Stimulated activated CD4-positive, alpha-beta T cell treated with anti-CD3 and anti-CD28 coated beads, Interleukin-1b, Interleukin-23, amount 100 ng/mL, for 1 hour (primary cell): ENCODE results near the gene RESP18.

Experiments used
- DNase-seq, 2 donors: peaks; one replicate each; pipeline ENCODE4 v3.0.0-alpha.2; 2020; ENCODE audit warnings: low read depth in 2 of 2

RESP18 gene

DNA sequence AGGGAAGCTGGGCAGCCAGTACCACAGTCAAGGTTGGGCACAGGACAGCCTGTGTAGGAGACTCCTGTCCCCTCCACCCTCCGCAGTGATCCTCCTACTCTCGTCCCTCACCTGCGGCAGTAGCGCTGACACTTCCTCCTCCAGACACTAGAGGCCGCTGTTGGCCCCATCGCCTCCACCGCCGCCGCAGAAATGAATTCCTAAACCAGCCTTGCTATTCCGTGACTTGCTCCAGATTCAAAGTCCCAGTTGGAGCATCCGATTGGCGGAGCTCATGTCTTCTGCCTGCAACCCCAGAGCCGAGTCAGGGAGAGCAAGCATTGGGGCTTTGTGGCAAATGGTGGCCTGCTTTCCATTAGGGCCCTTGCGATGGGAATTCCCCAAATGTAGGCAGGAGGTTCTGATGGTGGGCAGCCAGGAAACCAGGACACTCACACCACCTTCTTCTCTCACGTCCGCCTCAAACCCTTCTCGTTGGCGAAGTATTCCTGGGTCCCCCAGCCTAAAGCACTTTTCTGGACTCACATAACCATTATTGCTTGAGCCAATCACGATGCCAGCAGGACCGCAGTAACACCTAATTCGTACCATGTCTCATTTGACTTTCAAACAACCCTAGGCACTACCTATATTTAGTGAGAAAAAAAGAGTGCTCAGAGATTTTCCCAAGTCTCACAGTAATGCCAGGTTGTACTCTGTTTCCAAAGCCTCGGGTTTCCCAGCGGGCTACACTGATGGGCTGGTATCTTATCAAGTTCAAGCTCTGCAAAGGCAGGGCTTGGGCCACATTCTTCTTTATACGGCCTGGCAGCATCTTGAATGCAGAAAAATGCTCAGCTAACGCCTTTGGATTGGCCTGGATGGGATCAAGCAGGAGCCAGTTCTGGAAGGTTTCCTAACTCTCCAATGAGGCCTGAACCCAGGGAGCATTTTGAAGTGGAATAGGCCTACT, 54.6 kb downstream of the RESP18 start:
- DNase-seq: peak; percentile 42 to 56
